ENCODE results near the gene RRM2.

DNA sequence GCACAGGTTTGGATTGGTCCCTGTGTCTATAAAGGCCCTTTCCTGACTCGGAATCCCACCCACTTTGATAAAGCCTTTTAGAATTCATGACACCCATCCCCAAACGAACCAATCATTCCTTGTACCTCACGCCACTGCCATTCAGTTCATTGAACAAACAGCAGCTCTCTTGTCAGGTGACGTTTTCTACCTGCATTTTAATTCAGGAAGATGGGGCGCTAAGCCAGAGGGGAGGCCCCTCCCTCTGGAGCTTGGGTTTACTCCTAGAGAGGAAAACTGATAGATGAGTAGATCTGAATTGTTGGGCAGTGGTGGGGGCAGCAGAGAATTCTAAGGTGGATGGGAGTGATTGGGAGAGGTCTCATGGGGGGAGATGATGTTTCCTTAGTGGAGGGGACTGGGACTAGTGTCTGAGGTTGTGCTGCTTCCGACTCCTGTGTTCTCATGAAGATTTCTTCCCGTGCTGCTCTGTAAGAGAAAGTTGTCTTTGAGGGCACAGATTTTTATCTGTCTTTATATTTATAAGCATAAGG lies 9.6 kb downstream of the RRM2 start:
- TF ChIP-seq CTCF (IDR thresholded peaks at IDR 0.05) (no peak), POLR2A (IDR thresholded peaks at IDR 0.05) (no peak), POLR2AphosphoS5 (IDR thresholded peaks at IDR 0.05) (no peak)
